Uterus (tissue), 2 donors: ENCODE results near the gene KIF2A.

Experiments
- POLR2A ChIP-seq, 2 donors: fragments of 450-650 bp; IDR thresholded peaks; one replicate each; pipeline ENCODE4 v1.6.1; 2016; ENCODE audit warnings: antibody characterized with exemption in 2 of 2, mild to moderate bottlenecking in 1 of 2, moderate library complexity in 1 of 2
- TF ChIP-seq, protein P1 (sequence below), 4 experiments: fragments of 200-600 bp in 2 of 4; fragments of 450-650 bp in 2 of 4; sonication (generic) in 2 of 4; IDR thresholded peaks; one replicate each; pipeline ENCODE4 v1.5.1; 2016 to 2019; ENCODE audit warnings: antibody characterized with exemption in 4 of 4, mild to moderate bottlenecking in 2 of 4, moderate library complexity in 1 of 4

DNA sequence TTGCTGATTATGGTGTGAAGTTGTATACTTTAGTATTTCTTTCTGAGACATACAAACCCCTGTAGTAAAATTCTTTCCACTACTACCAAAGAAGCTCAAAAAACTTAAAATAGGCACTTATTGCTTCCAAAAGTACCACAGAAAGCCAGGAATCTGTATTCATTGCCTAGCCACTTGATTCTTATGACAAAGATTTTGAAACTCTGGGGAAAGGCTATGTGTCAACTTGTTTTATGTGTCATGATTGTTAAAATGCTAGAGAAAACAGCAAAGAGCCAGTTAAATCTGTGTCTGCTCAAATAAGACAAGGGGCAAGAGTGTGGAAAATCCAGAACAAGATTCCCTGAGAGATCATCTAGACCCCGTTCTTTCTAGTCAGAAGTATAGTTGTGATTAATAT is 6.0 kb downstream of the KIF2A start:
- TF ChIP-seq, protein P1, sequence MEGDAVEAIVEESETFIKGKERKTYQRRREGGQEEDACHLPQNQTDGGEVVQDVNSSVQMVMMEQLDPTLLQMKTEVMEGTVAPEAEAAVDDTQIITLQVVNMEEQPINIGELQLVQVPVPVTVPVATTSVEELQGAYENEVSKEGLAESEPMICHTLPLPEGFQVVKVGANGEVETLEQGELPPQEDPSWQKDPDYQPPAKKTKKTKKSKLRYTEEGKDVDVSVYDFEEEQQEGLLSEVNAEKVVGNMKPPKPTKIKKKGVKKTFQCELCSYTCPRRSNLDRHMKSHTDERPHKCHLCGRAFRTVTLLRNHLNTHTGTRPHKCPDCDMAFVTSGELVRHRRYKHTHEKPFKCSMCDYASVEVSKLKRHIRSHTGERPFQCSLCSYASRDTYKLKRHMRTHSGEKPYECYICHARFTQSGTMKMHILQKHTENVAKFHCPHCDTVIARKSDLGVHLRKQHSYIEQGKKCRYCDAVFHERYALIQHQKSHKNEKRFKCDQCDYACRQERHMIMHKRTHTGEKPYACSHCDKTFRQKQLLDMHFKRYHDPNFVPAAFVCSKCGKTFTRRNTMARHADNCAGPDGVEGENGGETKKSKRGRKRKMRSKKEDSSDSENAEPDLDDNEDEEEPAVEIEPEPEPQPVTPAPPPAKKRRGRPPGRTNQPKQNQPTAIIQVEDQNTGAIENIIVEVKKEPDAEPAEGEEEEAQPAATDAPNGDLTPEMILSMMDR (IDR thresholded peaks at IDR 0.05), result no peak
- TF ChIP-seq POLR2A (IDR thresholded peaks at IDR 0.05), result no peak
